Kidney (tissue), 14 donors: ENCODE results near the gene IRS2. TPM values are rescaled to one million over a fixed set of nuclear protein-coding genes. Genes with fewer than 3 reads are reported as not detected.

ENCODE experiments used
- DNase-seq, 5 donors: peaks; one replicate each; pipeline ENCODE4 v3.0.0-alpha.2; 2013 to 2020
- FAIRE-seq: peaks from 2 replicates; lab custom pipeline; 2012; peaks lifted over from hg19 to GRCh38; lab: Jason Lieb, UNC
- H3K27ac ChIP-seq, 2 donors: one replicate each; pipeline ENCODE4 v1.7.0; 2013; ENCODE audit warnings: low read depth in 2 of 2, low read length in 2 of 2, inconsistent platforms in 1 of 2
- H3K27me3 ChIP-seq: one replicate; pipeline ENCODE4 v1.7.1; 2013; ENCODE audit warnings: low read length, inconsistent platforms; ENCODE audit not compliant: control insufficient read depth, insufficient read depth
- H3K36me3 ChIP-seq, 3 donors: one replicate each; pipeline versions ENCODE4 v1.7.0 to v1.7.1; 2013; ENCODE audit warnings: low read length in 3 of 3, control low read depth in 1 of 3, inconsistent platforms in 1 of 3; ENCODE audit not compliant: insufficient read depth in 3 of 3, control insufficient read depth in 2 of 3
- H3K4me1 ChIP-seq, 3 donors: one replicate each; pipeline versions ENCODE4 v1.7.0 to v1.7.1; 2013; ENCODE audit warnings: low read length in 3 of 3, inconsistent platforms in 1 of 3, low read depth in 1 of 3; ENCODE audit not compliant: control insufficient read depth in 2 of 3, insufficient read depth in 2 of 3
- H3K4me3 ChIP-seq, 3 donors: one replicate each; pipeline versions ENCODE4 v1.7.0 to v1.8.1; 2013; ENCODE audit warnings: low read length in 3 of 3, control low read depth in 1 of 3, inconsistent platforms in 1 of 3
- H3K9ac ChIP-seq, 3 donors: one replicate each; pipeline versions ENCODE4 v1.7.0 to v1.7.1; 2013; ENCODE audit warnings: low read length in 3 of 3, control low read depth in 1 of 3, inconsistent platforms in 1 of 3
- H3K9me3 ChIP-seq, 3 donors: one replicate each; pipeline versions ENCODE4 v1.7.0 to v1.7.1; 2013; ENCODE audit warnings: low read length in 3 of 3, control low read depth in 1 of 3, inconsistent platforms in 1 of 3; ENCODE audit not compliant: control insufficient read depth in 2 of 3, insufficient read depth in 1 of 3
- intact Hi-C: fragments of 100-400 bp; cut with DNase I; formaldehyde crosslinking; loops from one replicate; pipeline ENCODE4 v1.11.1; 2022
- polyA plus RNA-seq: library from polyadenylated mRNA; stranded (reverse); fragments of 350-450 nt; fragmentation: Illumina TruSeq; extraction: RNeasy Lipid Tissue Mini Kit (QIAGEN cat#74804); gene quantifications from one replicate; pipeline ENCODE4 v1.2.3, GENCODE V29; 2014; ENCODE audit warnings: low read depth, low replicate concordance; ENCODE audit not compliant: insufficient read depth
- total RNA-seq: library from RNA; stranded (reverse); fragmentation: NEBNext Ultra II Directional; extraction: Animal tissue kit (Norgen Biotek cat#: 25700); gene quantifications from one replicate; pipeline ENCODE4 v1.2.1, GENCODE V29; 2021
- TF ChIP-seq, protein P1 (sequence below): IDR thresholded peaks from 3 replicates; pipeline ENCODE4 v1.5.1; 2012; ENCODE audit warnings: mild to moderate bottlenecking, moderate library complexity, borderline replicate concordance; ENCODE audit not compliant: insufficient read depth; ENCODE audit errors: extremely low read depth
- donor health status: control.
- donor health status: control.
- donor health status: control.
- donor health status: control.
- donor health status: control.
- donor health status: DM: yes; HTN: yes; CAD: no.
- donor health status: Normal renal cell carcinoma (clear cell type).

The IRS2 gene
- total and polyA plus RNA-seq, 2 donors from 2014 or later, result 2.1 to 12.9 TPM

- Histone ChIP-seq H3K4me1 (no peaks in the 10 kb centered on the region), H3K4me3 (no peak overlapping the region), H3K36me3 (no peaks in the 10 kb centered on the region), H3K9ac (no peak overlapping the region), H3K27me3 (no peaks in the 10 kb centered on the region), H3K27ac (no peak overlapping the region), H3K9me3 (no peaks in the 10 kb centered on the region)
- TF ChIP-seq, protein P1, sequence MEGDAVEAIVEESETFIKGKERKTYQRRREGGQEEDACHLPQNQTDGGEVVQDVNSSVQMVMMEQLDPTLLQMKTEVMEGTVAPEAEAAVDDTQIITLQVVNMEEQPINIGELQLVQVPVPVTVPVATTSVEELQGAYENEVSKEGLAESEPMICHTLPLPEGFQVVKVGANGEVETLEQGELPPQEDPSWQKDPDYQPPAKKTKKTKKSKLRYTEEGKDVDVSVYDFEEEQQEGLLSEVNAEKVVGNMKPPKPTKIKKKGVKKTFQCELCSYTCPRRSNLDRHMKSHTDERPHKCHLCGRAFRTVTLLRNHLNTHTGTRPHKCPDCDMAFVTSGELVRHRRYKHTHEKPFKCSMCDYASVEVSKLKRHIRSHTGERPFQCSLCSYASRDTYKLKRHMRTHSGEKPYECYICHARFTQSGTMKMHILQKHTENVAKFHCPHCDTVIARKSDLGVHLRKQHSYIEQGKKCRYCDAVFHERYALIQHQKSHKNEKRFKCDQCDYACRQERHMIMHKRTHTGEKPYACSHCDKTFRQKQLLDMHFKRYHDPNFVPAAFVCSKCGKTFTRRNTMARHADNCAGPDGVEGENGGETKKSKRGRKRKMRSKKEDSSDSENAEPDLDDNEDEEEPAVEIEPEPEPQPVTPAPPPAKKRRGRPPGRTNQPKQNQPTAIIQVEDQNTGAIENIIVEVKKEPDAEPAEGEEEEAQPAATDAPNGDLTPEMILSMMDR, result no peak
- no peak for FAIRE-seq
- no peak for DNase-seq
- intact Hi-C loops, result no loop called here
Measured at GRCh38 chr13:109718726-109719125, 67.7 kb downstream of the IRS2 start.

- Histone ChIP-seq H3K36me3 (no peaks in the 10 kb centered on the region), H3K9me3 (no peaks in the 10 kb centered on the region), H3K27ac (no peak overlapping the region), H3K27me3 (no peaks in the 10 kb centered on the region), H3K4me1 (no peaks in the 10 kb centered on the region), H3K9ac (no peak overlapping the region), H3K4me3 (no peak overlapping the region)
- FAIRE-seq (no peak), DNase-seq (no peak)
- TF ChIP-seq, protein P1, result no peak
- intact Hi-C loops, result no loop called here
Measured at GRCh38 chr13:109717686-109718085, 68.7 kb downstream of the IRS2 start.

DNA sequence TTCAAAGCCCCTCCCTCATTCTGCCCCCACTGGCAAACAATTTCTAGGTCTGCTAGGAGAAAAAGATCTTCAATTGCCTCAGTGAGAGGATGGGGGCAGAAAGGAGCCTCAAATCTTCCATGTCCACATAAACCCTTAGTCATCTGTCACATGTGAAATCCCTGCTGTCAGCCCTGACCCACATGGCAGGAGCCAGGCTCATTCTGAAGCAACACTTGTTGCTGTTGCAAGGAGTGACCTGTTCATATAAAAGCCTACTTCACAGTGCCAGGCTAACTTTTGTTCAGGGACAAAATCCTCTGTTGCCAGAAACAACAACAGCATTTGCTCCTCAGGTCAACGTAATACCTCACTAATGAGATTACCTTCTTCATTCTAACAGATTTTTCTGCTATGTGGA is 70.5 kb downstream of the IRS2 start:
- no peaks in the 10 kb centered on the region for H3K4me1 ChIP-seq
- no peaks in the 10 kb centered on the region for H3K9me3 ChIP-seq
- H3K4me3 ChIP-seq, result no peak overlapping the region
- DNase-seq (no peak), FAIRE-seq (no peak)
- H3K36me3 ChIP-seq, result no peaks in the 10 kb centered on the region
- no peak overlapping the region for H3K9ac ChIP-seq
- intact Hi-C loops, result no loop called here
- no peaks in the 10 kb centered on the region for H3K27me3 ChIP-seq
- H3K27ac ChIP-seq, result no peak overlapping the region
- TF ChIP-seq, protein P1, result no peak

DNA sequence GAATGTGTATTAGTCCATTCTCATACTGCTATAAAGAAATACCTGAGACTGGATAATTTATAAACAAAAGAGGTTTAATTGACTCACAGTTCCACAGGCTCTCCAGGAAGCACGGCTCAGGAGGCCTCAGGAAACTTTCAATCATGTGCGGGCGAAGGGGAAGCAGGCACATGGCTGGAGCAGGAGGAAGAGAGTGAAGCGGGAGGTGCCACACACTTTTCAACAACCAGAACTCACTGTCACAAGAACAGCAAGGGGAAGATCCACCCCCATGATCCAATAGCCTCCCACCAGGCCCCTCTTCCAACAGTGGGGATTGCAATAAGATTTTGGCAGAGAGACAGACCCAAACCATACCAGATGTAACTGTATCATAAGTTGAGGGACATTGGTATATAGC is 72.7 kb downstream of the IRS2 start:
- no peaks in the 10 kb centered on the region for H3K9me3 ChIP-seq
- no peak overlapping the region for H3K9ac ChIP-seq
- no peaks in the 10 kb centered on the region for H3K27me3 ChIP-seq
- intact Hi-C loops, result no loop called here
- TF ChIP-seq, protein P1, result no peak
- no peak overlapping the region for H3K4me3 ChIP-seq
- no peak overlapping the region for H3K27ac ChIP-seq
- no peaks in the 10 kb centered on the region for H3K36me3 ChIP-seq
- no peak for DNase-seq
- H3K4me1 ChIP-seq, result no peaks in the 10 kb centered on the region
- no peak for FAIRE-seq
